Measurements from ENCODE around the gene HMGCL.

- TF ChIP-seq CTCF (conservative IDR thresholded peaks at IDR 0.05 in 1 of 2, IDR thresholded peaks at IDR 0.05 in 1 of 2; ENCODE audit: extremely low read depth in 1 of 2, insufficient read depth in 1 of 2, low read depth in 1 of 2, low read length in 2 of 2) (no peak), EZH2 (IDR thresholded peaks at IDR 0.05; ENCODE audit: borderline replicate concordance, low read length) (no peak)
Measured at GRCh38 chr1:23845163-23845562, 19.9 kb upstream of the HMGCL start.

All from mammary epithelial cell (primary cell).